GM12875 (cell line): Measurements from ENCODE around the gene KHDC1L.
"Not testable (repeated sequence)": the region's sequence is repeated elsewhere in the genome, so short reads cannot be mapped to it uniquely, and the experiment has no call there.

ENCODE experiments used
- H3K4me3 ChIP-seq: one replicate; pipeline ENCODE4 v1.5.1; 2011; ENCODE audit warnings: low read depth, low read length, control low read depth
- CTCF ChIP-seq: IDR thresholded peaks from 2 replicates; pipeline ENCODE4 v1.5.1; 2011; ENCODE audit warnings: low read depth, mild to moderate bottlenecking, control low read depth, inconsistent platforms, low read length, moderate library complexity, borderline replicate concordance; ENCODE audit not compliant: insufficient read depth

KHDC1L gene

GRCh38 chr6:73250016-73250415 lies 24.7 kb upstream of the KHDC1L start:
- TF ChIP-seq CTCF: no peak
- H3K4me3 ChIP-seq: no peak overlapping the region

- TF ChIP-seq CTCF: no peak
- H3K4me3 ChIP-seq: no peak overlapping the region
Observed at GRCh38 chr6:73248192-73248903, 23.1 kb upstream of the KHDC1L start.

GRCh38 chr6:73242001-73242400 lies 16.7 kb upstream of the KHDC1L start:
- no peak overlapping the region for H3K4me3 ChIP-seq
- TF ChIP-seq CTCF: no peak

GRCh38 chr6:73240730-73241129 lies 15.4 kb upstream of the KHDC1L start:
- H3K4me3 ChIP-seq: no peak overlapping the region
- no peak for TF ChIP-seq CTCF

- no peak for TF ChIP-seq CTCF
- H3K4me3 ChIP-seq: no peak overlapping the region
Observed at GRCh38 chr6:73236144-73236750, 11.0 kb upstream of the KHDC1L start.

- H3K4me3 ChIP-seq: no peak overlapping the region
- no peak for TF ChIP-seq CTCF
Observed at GRCh38 chr6:73234733-73235132, 9.4 kb upstream of the KHDC1L start.

- H3K4me3 ChIP-seq: not testable (repeated sequence)
Observed at GRCh38 chr6:73233971-73234370, 8.7 kb upstream of the KHDC1L start.

GRCh38 chr6:73233048-73233447 lies 7.8 kb upstream of the KHDC1L start:
- no peak overlapping the region for H3K4me3 ChIP-seq
- TF ChIP-seq CTCF: no peak
